Measurements from ENCODE around the gene RAP1GAP.

RAP1GAP gene

GRCh38 chr1:21641076-21641475 is 28.1 kb downstream of the RAP1GAP start:
- no peak for DNase-seq
- Histone ChIP-seq H3K36me3 (0 out of 2 replicates have a peak, but pooled peaks cover 4% of the 10 kb centered on the region), H3K27ac (no peak overlapping the region)

GRCh38 chr1:21640653-21641052 is 28.5 kb downstream of the RAP1GAP start:
- no peaks in the 10 kb centered on the region for H3K27me3 ChIP-seq (ENCODE audit: insufficient read depth, low read depth, severe bottlenecking)
- H3K9me3 ChIP-seq (ENCODE audit: severe bottlenecking), result no peaks in the 10 kb centered on the region
- no peak overlapping the region for H3K4me3 ChIP-seq (ENCODE audit: low read depth, low read length)
- H3K36me3 ChIP-seq, result 0 out of 2 replicates have a peak, but pooled peaks cover 5% of the 10 kb centered on the region
- DNase-seq, result no peak
- TF ChIP-seq, protein P1, sequence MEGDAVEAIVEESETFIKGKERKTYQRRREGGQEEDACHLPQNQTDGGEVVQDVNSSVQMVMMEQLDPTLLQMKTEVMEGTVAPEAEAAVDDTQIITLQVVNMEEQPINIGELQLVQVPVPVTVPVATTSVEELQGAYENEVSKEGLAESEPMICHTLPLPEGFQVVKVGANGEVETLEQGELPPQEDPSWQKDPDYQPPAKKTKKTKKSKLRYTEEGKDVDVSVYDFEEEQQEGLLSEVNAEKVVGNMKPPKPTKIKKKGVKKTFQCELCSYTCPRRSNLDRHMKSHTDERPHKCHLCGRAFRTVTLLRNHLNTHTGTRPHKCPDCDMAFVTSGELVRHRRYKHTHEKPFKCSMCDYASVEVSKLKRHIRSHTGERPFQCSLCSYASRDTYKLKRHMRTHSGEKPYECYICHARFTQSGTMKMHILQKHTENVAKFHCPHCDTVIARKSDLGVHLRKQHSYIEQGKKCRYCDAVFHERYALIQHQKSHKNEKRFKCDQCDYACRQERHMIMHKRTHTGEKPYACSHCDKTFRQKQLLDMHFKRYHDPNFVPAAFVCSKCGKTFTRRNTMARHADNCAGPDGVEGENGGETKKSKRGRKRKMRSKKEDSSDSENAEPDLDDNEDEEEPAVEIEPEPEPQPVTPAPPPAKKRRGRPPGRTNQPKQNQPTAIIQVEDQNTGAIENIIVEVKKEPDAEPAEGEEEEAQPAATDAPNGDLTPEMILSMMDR (IDR thresholded peaks at IDR 0.05; ENCODE audit: low read depth, low read length), result no peak
- H3K27ac ChIP-seq, result no peak overlapping the region

More at GRCh38 chr1:21641076-21641475, 28.1 kb downstream of the RAP1GAP start:
- Histone ChIP-seq H3K4me3 (ENCODE audit: low read depth, low read length) (no peak overlapping the region), H3K9me3 (ENCODE audit: severe bottlenecking) (no peaks in the 10 kb centered on the region), H3K27me3 (ENCODE audit: insufficient read depth, low read depth, severe bottlenecking) (no peaks in the 10 kb centered on the region)
- TF ChIP-seq, protein P1 (IDR thresholded peaks at IDR 0.05; ENCODE audit: low read depth, low read length), result no peak

GRCh38 chr1:21639594-21640041 is 29.5 kb downstream of the RAP1GAP start:
- DNase-seq, result no peak
- TF ChIP-seq, protein P1 (IDR thresholded peaks at IDR 0.05; ENCODE audit: low read depth, low read length), result no peak
- H3K36me3 ChIP-seq, result 0 out of 2 replicates have a peak, but pooled peaks cover 5% of the 10 kb centered on the region
- H3K27me3 ChIP-seq (ENCODE audit: insufficient read depth, low read depth, severe bottlenecking), result no peaks in the 10 kb centered on the region
- H3K9me3 ChIP-seq (ENCODE audit: severe bottlenecking), result no peaks in the 10 kb centered on the region
- H3K4me3 ChIP-seq (ENCODE audit: low read depth, low read length), result no peak overlapping the region
- H3K27ac ChIP-seq, result no peak overlapping the region

DNA sequence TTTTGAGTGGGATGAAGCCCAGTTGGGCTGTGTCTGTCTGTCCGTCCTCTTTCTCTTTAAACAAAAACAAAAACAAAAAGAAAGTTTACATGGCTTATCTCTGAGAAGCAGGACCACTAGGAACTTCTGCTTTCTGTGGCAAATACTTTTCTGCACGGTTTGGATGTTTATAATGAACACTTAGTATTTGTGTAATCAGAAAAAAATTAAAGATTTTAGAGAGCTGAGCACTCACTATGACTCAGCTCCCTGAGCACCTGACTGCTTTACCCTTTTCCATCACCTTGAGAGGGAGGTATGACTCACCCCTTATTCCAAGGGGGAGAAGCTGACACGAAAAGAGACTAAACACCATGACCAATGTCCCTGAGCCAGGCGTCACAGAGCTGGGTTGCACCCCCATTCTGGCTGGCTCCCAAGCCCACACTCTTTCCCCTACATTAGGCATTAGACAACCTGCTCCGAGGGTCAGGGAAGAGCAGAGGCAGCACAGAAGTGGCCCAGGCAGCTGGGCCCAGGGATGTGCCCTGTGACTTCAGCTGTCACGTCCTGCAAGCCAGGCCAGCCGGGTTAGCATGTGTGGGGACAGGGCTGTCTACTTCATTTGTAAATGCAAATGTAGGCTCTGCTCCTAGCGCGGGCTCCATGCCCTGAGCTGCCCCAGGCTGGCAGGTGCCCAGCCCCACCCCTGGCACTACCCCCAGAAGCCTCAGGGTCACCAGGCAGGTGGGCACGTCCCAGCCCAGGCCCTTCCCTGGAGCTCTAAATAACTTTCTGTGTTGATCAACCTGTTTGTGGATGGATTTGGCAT is 30.4 kb downstream of the RAP1GAP start:
- no peaks in the 10 kb centered on the region for H3K27me3 ChIP-seq (ENCODE audit: insufficient read depth, low read depth, severe bottlenecking)
- no peak overlapping the region for H3K27ac ChIP-seq
- DNase-seq, result no peak

GRCh38 chr1:21637514-21637913 is 31.6 kb downstream of the RAP1GAP start:
- Histone ChIP-seq H3K27ac (no peak overlapping the region), H3K4me3 (ENCODE audit: low read depth, low read length) (no peak overlapping the region), H3K36me3 (0 out of 2 replicates have a peak, but pooled peaks cover 5% of the 10 kb centered on the region), H3K27me3 (ENCODE audit: insufficient read depth, low read depth, severe bottlenecking) (no peaks in the 10 kb centered on the region), H3K9me3 (ENCODE audit: severe bottlenecking) (no peaks in the 10 kb centered on the region)
- no peak for DNase-seq
- TF ChIP-seq, protein P1 (IDR thresholded peaks at IDR 0.05; ENCODE audit: low read depth, low read length), result no peak

More for the DNA sequence above, 30.4 kb downstream of the RAP1GAP start:
- no peak overlapping the region for H3K4me3 ChIP-seq (ENCODE audit: low read depth, low read length)
- TF ChIP-seq, protein P1 (IDR thresholded peaks at IDR 0.05; ENCODE audit: low read depth, low read length), result no peak
- 0 out of 2 replicates have a peak, but pooled peaks cover 5% of the 10 kb centered on the region for H3K36me3 ChIP-seq
- H3K9me3 ChIP-seq (ENCODE audit: severe bottlenecking), result no peaks in the 10 kb centered on the region

Measured in WERI-Rb-1 (cell line).